Measurements from ENCODE around the gene NUDT19. TPM values are rescaled to one million over a fixed set of nuclear protein-coding genes. Genes with fewer than 3 reads are reported as not detected.

The NUDT19 gene
- total RNA-seq, 1 donor from 2014 or later, result 19.1 TPM

- intact Hi-C loops (cut with micrococcal nuclease), result no loop called here
Observed at GRCh38 chr19:32757189-32757588, 65.6 kb downstream of the NUDT19 start.

Other genes with a start within 250 kb of the NUDT19 start
- 89.5 and 96.8 TPM in 2 replicates for gene PDCD5, start 110.6 kb upstream of the NUDT19 start, total RNA-seq
- gene ANKRD27, start 16.6 kb upstream of the NUDT19 start, total RNA-seq, result 37.3 and 40.0 TPM in 2 replicates
- 0.15 TPM in 1 of 2 replicates, not detected in the other for gene RGS9BP, start 16.0 kb upstream of the NUDT19 start, total RNA-seq
- gene TDRD12, start 27.9 kb downstream of the NUDT19 start, total RNA-seq, result 0.17 and 0.42 TPM in 2 replicates
- gene SLC7A9, start 177.9 kb downstream of the NUDT19 start, total RNA-seq, result 0.25 and 0.80 TPM in 2 replicates